Adipose tissue (tissue), 3 donors: ENCODE measurements around the gene CRY2. TPM values are rescaled to one million over a fixed set of nuclear protein-coding genes. Genes with fewer than 3 reads are reported as not detected.

ENCODE experiments used
- polyA plus RNA-seq, 3 donors: library from polyadenylated mRNA; stranded (reverse); fragments of 200-250 nt; gene quantifications; one replicate each; pipeline ENCODE4 v1.2.3, GENCODE V29; 2013
- donor health status: healthy with polysubstance abuse.
- donor health status: Bipolar disorder and iron deficiency.
- donor health status: healthy.

CRY2 gene
- polyA plus RNA-seq, 3 donors = 14.8 to 60.8 (median 16.2) TPM

Other genes starting within 250 kb of the CRY2 start
- 1 to 10 TPM in 2 of 3 donors, under 1 TPM in 1; 0.77 to 2.0 (median 1.5) TPM for gene CHST1, start 181.9 kb upstream of the CRY2 start, polyA plus RNA-seq
- gene SLC35C1, start 42.3 kb upstream of the CRY2 start, polyA plus RNA-seq = 10 to 100 TPM; 10.4 to 52.0 (median 15.4) TPM
- 10 to 100 TPM in 1 of 3 donors, 1 to 10 TPM in 2; 3.4 to 36.6 (median 3.6) TPM for gene MAPK8IP1, start 38.2 kb downstream of the CRY2 start, polyA plus RNA-seq
- gene FREY1, start 59.8 kb downstream of the CRY2 start, polyA plus RNA-seq = under 1 TPM in 1 of 3 donors, not detected in 2; 0.10 TPM
- gene PEX16, start 70.4 kb downstream of the CRY2 start, polyA plus RNA-seq = 10 to 100 TPM; 17.9 to 40.8 (median 35.1) TPM
- gene LARGE2, start 75.2 kb downstream of the CRY2 start, polyA plus RNA-seq = 10 to 100 TPM in 1 of 3 donors, 1 to 10 TPM in 1, not detected in 1; 1.2 to 17.1 TPM